ENCODE measurements around the gene CAMK4.
"Not testable (repeated sequence)": the region's sequence is repeated elsewhere in the genome, so short reads cannot be mapped to it uniquely, and the experiment has no call there.

Gene CAMK4

DNA sequence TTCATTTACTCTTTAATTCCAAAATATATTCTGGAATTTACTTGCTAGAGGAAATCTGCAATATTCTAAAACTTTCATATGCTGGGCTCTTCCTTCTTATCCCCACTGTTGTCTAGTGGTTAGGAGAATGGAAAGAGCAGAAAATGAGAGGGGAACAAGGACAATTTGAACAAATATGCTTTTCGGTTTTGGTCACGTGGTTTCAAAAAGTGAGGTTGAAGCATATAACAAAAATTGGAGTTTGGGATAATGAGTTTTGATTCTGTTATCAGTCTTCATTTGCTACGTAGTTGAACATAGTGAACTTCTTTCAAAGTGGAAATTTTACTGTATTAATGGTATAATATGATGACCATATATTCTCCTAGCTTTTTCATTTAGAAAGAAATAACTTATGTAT lies 71.5 kb downstream of the CAMK4 start:
- Histone ChIP-seq H3K9ac (ENCODE audit: low read depth, low read length) (no peak overlapping the region), H3K36me3 (ENCODE audit: insufficient read depth, low read depth, low read length) (no peaks in the 10 kb centered on the region), H3K9me3 (ENCODE audit: insufficient read depth, low read depth, low read length) (peaks cover 9% of the 10 kb centered on the region; the same call in 1 of the 2 replicates), H3K27ac (ENCODE audit: low read length) (no peak overlapping the region), H3K4me3 (ENCODE audit: low read length) (no peak overlapping the region), H3K27me3 (ENCODE audit: insufficient read depth, low read length) (no peaks in the 10 kb centered on the region), H3K4me1 (ENCODE audit: insufficient read depth, low read length) (no peaks in the 10 kb centered on the region)

DNA sequence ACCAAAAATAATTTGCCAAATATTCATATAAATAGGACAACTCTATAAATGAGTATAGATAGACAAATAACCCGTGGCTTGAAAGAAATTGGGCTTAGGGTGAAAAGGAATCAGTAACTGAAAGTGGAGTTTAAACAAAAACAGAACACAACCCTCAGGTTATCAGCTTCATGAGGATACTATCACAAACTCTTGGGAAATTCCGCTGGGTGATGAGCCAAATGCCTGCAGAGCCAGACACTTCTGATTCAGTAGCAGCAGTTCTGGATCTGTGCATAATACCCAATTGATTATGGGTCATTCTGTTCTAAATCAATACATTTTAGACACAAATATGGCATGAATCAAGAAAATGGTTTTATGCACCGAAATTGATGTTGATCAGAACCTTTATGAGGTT lies 72.4 kb downstream of the CAMK4 start:
- no peaks in the 10 kb centered on the region for H3K4me1 ChIP-seq (ENCODE audit: insufficient read depth, low read length)
- peaks cover 15% of the 10 kb centered on the region; the same call in 1 of the 2 replicates for H3K9me3 ChIP-seq (ENCODE audit: insufficient read depth, low read depth, low read length)
- H3K9ac ChIP-seq (ENCODE audit: low read depth, low read length), result no peak overlapping the region
- no peak overlapping the region for H3K4me3 ChIP-seq (ENCODE audit: low read length)
- H3K27me3 ChIP-seq (ENCODE audit: insufficient read depth, low read length), result no peaks in the 10 kb centered on the region
- no peak overlapping the region for H3K27ac ChIP-seq (ENCODE audit: low read length)
- H3K36me3 ChIP-seq (ENCODE audit: insufficient read depth, low read depth, low read length), result no peaks in the 10 kb centered on the region

DNA sequence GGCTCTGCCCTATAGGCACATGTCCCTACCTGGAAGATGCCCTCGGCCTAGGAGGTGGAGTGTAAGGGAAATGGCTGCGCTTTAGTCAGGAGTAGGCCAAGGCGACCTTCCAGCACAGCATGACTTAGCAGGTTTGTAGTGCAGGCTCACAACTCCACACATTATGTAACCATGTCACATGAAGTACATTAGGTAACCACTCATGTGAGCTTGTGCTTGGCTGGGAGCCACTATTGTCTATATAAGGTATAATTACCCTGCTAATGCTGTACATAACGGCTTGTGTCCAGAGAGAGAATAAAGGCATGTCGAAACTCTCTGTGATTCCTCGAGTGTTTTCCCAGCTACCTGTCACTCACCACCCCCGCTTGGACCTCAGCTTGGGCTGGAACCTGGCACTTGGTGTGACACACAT lies 74.9 kb downstream of the CAMK4 start:
- H3K27ac ChIP-seq (ENCODE audit: low read length), result no peak overlapping the region
- no peak overlapping the region for H3K9ac ChIP-seq (ENCODE audit: low read depth, low read length)
- no peak overlapping the region for H3K4me3 ChIP-seq (ENCODE audit: low read length)
- H3K9me3 ChIP-seq (ENCODE audit: insufficient read depth, low read depth, low read length), result peaks cover 15% of the 10 kb centered on the region; the same call in 1 of the 2 replicates
- H3K27me3 ChIP-seq (ENCODE audit: insufficient read depth, low read length), result no peaks in the 10 kb centered on the region
- no peaks in the 10 kb centered on the region for H3K36me3 ChIP-seq (ENCODE audit: insufficient read depth, low read depth, low read length)
- no peaks in the 10 kb centered on the region for H3K4me1 ChIP-seq (ENCODE audit: insufficient read depth, low read length)

DNA sequence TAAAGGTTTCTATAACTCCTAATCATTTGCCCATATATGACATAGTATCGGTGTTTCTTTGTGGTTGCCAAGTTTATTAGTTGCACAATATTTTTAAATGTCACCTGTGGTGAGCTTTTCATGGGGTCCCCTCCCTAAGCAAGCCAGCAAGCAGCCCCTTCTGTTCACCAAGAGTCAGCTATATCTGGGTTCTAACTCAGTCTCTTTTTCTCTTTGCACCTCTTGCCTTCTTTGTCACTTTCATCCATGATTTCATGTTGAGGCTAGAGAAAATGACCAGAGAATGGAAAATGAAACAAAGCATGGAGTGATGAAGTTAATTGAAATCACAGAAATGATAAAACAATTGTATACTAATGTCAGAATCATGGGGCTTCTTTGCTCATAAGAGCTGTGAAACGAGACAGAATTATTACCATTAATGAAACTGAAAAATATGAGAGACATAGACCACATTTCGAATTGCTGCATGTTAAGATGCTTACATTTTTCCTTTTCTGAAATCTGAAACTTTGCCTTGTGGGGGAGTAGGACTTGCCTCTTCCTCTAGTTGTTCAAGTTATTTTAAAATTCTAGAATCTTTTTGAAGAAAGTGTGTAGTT lies 75.7 kb downstream of the CAMK4 start:
- no peak overlapping the region for H3K4me3 ChIP-seq (ENCODE audit: low read length)
- H3K9ac ChIP-seq (ENCODE audit: low read depth, low read length), result no peak overlapping the region
- peaks cover 15% of the 10 kb centered on the region; the same call in 1 of the 2 replicates for H3K9me3 ChIP-seq (ENCODE audit: insufficient read depth, low read depth, low read length)
- no peaks in the 10 kb centered on the region for H3K27me3 ChIP-seq (ENCODE audit: insufficient read depth, low read length)
- H3K4me1 ChIP-seq (ENCODE audit: insufficient read depth, low read length), result no peaks in the 10 kb centered on the region
- H3K27ac ChIP-seq (ENCODE audit: low read length), result no peak overlapping the region
- H3K36me3 ChIP-seq (ENCODE audit: insufficient read depth, low read depth, low read length), result no peaks in the 10 kb centered on the region

DNA sequence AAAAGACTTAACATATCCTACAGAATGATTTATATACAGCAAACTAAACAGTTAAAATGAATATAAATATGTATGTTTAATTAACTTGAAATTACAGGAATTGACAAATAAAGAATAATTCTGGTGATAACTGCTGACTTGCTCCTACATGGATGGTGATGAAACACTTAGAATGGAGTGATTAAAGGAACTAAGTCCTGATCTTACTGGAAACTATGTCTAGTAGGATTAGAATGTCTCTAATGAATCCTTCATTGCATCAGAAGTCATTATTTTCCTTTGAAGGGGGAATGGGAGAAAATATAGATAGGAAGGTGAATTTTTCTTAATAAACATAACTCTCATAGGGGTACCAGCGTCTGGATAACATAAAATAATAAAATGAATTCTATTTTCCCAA lies 77.1 kb downstream of the CAMK4 start:
- Histone ChIP-seq H3K9me3 (ENCODE audit: insufficient read depth, low read depth, low read length) (peaks cover 15% of the 10 kb centered on the region; the same call in 1 of the 2 replicates), H3K36me3 (ENCODE audit: insufficient read depth, low read depth, low read length) (no peaks in the 10 kb centered on the region), H3K27me3 (ENCODE audit: insufficient read depth, low read length) (no peaks in the 10 kb centered on the region), H3K9ac (ENCODE audit: low read depth, low read length) (no peak overlapping the region), H3K4me1 (ENCODE audit: insufficient read depth, low read length) (no peaks in the 10 kb centered on the region), H3K4me3 (ENCODE audit: low read length) (no peak overlapping the region), H3K27ac (ENCODE audit: low read length) (no peak overlapping the region)

DNA sequence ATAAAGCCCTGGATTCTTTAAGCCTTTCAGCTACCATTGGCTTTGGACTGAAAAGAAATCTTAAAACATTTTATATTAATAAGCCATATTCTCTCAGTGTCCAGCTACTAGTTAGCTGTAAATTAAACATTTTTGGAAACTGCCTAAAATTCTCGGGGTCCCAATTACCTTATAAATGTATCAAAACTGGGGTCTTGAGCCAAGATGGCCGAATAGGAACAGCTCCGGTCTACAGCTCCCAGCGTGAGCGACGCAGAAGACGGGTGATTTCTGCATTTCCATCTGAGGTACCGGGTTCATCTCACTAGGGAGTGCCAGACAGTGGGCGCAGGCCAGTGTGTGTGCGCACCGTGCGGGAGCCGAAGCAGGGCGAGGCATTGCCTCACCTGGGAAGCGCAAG lies 77.9 kb downstream of the CAMK4 start:
- H3K9me3 ChIP-seq (ENCODE audit: insufficient read depth, low read depth, low read length), result peaks cover 15% of the 10 kb centered on the region; the same call in 1 of the 2 replicates
- H3K27ac ChIP-seq (ENCODE audit: low read length); H3K27me3 ChIP-seq (ENCODE audit: insufficient read depth, low read length); H3K36me3 ChIP-seq (ENCODE audit: insufficient read depth, low read depth, low read length); H3K9ac ChIP-seq (ENCODE audit: low read depth, low read length); H3K4me1 ChIP-seq (ENCODE audit: insufficient read depth, low read length); H3K4me3 ChIP-seq (ENCODE audit: low read length): not testable (repeated sequence)

DNA sequence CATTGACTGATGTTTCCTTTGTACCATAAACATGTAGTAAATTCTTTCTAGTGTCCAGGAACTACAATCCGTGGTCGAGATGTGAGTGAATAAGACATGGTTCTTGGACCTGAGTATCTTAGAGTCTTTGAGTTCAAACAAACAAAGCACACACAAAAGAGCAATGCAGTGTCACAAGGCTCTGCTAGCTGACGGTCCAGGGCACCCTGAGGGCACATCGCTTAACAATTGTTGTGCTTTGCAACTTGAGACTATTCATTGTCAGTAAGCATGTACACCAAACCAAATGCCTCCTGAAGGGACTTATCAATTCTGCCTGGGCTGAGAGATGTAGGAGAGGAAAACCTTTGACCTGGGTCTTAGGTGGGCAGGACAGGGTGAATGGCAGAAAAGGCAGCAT lies 84.8 kb downstream of the CAMK4 start:
- H3K27ac ChIP-seq (ENCODE audit: low read length), result no peak overlapping the region
- no peaks in the 10 kb centered on the region for H3K27me3 ChIP-seq (ENCODE audit: insufficient read depth, low read length)
- H3K4me1 ChIP-seq (ENCODE audit: insufficient read depth, low read length), result peaks cover 10% of the 10 kb centered on the region; the same call in 1 of the 2 replicates
- no peak overlapping the region for H3K9ac ChIP-seq (ENCODE audit: low read depth, low read length)
- H3K36me3 ChIP-seq (ENCODE audit: insufficient read depth, low read depth, low read length), result no peaks in the 10 kb centered on the region
- no peaks in the 10 kb centered on the region for H3K9me3 ChIP-seq (ENCODE audit: insufficient read depth, low read depth, low read length)
- H3K4me3 ChIP-seq (ENCODE audit: low read length), result peak overlapping the region; percentile 10; the same call in 1 of the 2 replicates

DNA sequence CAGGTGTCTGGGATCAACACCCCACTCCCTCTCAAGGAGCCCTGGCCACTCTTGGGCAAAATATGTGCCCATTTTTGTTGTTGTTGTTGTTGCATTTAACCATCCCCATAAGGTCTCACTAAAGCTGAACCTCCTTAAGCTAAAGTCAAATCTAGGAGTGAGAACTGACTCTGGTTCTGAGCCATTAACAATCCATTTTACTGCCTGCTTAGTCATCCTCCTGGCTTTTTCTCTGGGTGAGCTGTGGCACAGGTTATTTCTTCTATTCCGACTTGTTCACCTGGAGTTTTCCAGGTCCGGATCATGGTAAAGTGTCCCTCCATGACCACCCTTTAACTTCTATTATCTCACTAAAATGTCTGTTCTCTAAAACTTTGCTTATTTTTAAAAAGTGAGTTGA lies 85.2 kb downstream of the CAMK4 start:
- Histone ChIP-seq H3K9ac (ENCODE audit: low read depth, low read length) (no peak overlapping the region), H3K27me3 (ENCODE audit: insufficient read depth, low read length) (no peaks in the 10 kb centered on the region), H3K27ac (ENCODE audit: low read length) (no peak overlapping the region), H3K4me3 (ENCODE audit: low read length) (0 out of 2 replicates have a peak overlapping the region, but pooled peaks have one; percentile 10), H3K9me3 (ENCODE audit: insufficient read depth, low read depth, low read length) (no peaks in the 10 kb centered on the region), H3K36me3 (ENCODE audit: insufficient read depth, low read depth, low read length) (no peaks in the 10 kb centered on the region), H3K4me1 (ENCODE audit: insufficient read depth, low read length) (peaks cover 10% of the 10 kb centered on the region; the same call in 1 of the 2 replicates)

DNA sequence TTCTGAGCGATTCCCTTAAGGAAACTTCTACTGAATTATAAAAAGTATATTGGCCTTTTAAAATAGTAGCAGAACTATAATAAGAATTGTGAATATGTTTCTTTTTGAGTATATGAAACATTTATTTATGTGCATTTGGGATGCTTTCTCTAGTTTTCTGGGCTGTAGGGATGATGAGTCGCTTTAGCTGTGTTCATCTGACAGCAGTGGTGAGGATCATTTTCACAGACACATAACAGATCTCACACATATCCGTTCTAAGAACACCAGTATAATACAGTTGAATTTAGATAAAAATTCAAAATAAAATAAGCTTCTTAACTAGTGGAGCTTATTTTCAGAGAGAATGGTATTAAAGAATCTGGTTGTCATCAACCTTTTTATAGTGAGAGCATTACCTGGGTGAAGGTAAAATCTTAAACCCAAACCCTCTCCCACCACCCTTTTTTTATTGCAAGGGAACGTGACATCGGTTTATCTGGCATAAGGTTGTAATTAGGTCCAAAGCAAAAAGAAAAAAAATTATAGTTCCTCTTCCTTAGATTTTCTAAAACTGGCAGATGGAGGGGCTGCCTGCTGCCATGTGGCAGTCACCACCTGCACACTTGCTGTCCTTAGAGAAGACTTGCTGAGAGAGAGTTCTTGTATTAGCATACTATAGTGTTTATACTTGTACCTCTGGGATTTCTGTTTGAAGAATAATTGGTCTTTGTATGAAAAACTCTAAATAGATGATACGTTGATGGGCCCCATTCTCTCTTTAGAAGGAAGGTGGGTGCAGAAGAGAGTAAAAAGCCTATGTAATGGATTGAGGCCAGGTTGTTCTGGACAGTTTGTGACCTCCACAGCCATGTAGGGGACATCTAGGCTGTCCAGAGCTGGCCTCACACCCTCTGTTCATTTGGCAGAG lies 86.8 kb downstream of the CAMK4 start:
- no peak overlapping the region for H3K27ac ChIP-seq (ENCODE audit: low read length)
- no peak overlapping the region for H3K9ac ChIP-seq (ENCODE audit: low read depth, low read length)

DNA sequence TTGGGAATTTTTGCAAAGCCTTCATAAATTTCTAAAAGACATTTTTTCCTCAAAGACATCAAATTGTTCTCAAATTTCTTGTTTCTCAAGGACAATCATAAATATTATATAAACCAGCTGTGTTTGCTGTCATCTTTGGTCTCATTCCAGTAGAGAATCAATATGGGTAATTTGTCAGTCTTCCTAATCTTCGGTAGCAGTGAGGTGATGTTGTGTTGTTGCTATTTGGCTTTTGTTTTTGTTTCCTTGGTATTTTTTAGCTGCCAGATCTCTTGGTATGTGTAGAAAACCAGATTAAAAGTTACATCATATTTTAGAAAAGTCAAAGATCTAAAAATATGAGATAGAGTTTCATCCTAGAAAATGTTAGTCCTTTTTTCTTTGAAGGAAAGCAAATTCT lies 87.5 kb downstream of the CAMK4 start:
- H3K4me3 ChIP-seq (ENCODE audit: low read length), result no peak overlapping the region
- H3K27ac ChIP-seq (ENCODE audit: low read length), result no peak overlapping the region
- no peaks in the 10 kb centered on the region for H3K9me3 ChIP-seq (ENCODE audit: insufficient read depth, low read depth, low read length)
- no peaks in the 10 kb centered on the region for H3K27me3 ChIP-seq (ENCODE audit: insufficient read depth, low read length)
- no peaks in the 10 kb centered on the region for H3K36me3 ChIP-seq (ENCODE audit: insufficient read depth, low read depth, low read length)
- H3K4me1 ChIP-seq (ENCODE audit: insufficient read depth, low read length), result peaks cover 10% of the 10 kb centered on the region; the same call in 1 of the 2 replicates
- H3K9ac ChIP-seq (ENCODE audit: low read depth, low read length), result no peak overlapping the region

More for the DNA sequence above, 86.8 kb downstream of the CAMK4 start:
- Histone ChIP-seq H3K36me3 (ENCODE audit: insufficient read depth, low read depth, low read length) (no peaks in the 10 kb centered on the region), H3K27me3 (ENCODE audit: insufficient read depth, low read length) (no peaks in the 10 kb centered on the region), H3K4me1 (ENCODE audit: insufficient read depth, low read length) (peaks cover 10% of the 10 kb centered on the region; the same call in 1 of the 2 replicates), H3K9me3 (ENCODE audit: insufficient read depth, low read depth, low read length) (no peaks in the 10 kb centered on the region), H3K4me3 (ENCODE audit: low read length) (no peak overlapping the region)

DNA sequence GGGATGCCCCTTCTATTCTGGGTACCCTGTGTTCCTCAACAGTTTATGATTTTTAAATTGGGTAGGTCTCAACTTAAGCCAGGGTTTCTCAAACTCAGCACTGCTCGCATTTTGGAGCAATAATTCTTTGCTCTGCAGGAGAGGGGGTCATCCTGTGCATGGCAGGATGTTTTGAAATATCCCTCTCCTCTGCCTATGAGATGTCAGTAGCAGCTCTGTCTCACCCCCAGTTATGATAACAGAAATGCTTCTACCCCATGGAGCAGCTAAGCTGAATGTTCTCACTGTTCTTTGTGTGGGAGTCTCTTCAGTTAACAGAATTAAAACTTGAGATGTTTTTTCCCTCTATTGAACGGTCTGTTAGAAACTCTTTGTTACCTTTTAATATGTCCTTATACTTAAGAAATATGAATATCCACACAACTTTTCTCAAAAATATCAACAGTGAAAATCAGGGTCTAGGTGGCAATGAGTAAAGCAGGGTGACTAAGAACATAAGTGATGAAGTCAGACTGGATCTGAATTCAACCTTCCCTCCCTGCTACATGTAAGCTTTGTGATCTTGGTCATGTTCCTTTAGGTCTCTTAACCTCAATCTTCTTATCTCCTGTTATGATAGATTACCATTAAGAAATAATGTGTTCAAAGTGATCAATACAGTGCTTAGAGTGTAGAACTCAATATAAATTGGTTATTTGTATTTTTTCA lies 89.0 kb downstream of the CAMK4 start:
- Histone ChIP-seq H3K27me3 (ENCODE audit: insufficient read depth, low read length) (no peaks in the 10 kb centered on the region), H3K27ac (ENCODE audit: low read length) (no peak overlapping the region), H3K4me1 (ENCODE audit: insufficient read depth, low read length) (peaks cover 10% of the 10 kb centered on the region; the same call in 1 of the 2 replicates), H3K9me3 (ENCODE audit: insufficient read depth, low read depth, low read length) (no peaks in the 10 kb centered on the region), H3K4me3 (ENCODE audit: low read length) (no peak overlapping the region), H3K36me3 (ENCODE audit: insufficient read depth, low read depth, low read length) (no peaks in the 10 kb centered on the region), H3K9ac (ENCODE audit: low read depth, low read length) (no peak overlapping the region)

Measured in iPS-20b (cell line).